ENCODE results near the gene ERCC4. TPM values are rescaled to one million over a fixed set of nuclear protein-coding genes. Genes with fewer than 3 reads are reported as not detected.

Gene ERCC4
- total and polyA plus RNA-seq, 4 donors = 1.5 to 11.2 (median 6.3) TPM

GRCh38 chr16:13961099-13961811 is 41.3 kb downstream of the ERCC4 start:
- Histone ChIP-seq H3K4me1 (ENCODE audit: control insufficient read depth in 5 of 5, insufficient read depth in 5 of 5, low read length in 5 of 5) (peaks cover 0 to 25% (median 5%) of the 10 kb centered on the region in 5 donors), H3K27me3 (ENCODE audit: control insufficient read depth in 3 of 3, insufficient read depth in 3 of 3, low read length in 2 of 3) (no peaks in the 10 kb centered on the region), H3K36me3 (ENCODE audit: control insufficient read depth in 4 of 4, insufficient read depth in 4 of 4, low read length in 4 of 4) (no peaks in the 10 kb centered on the region), H3K27ac (ENCODE audit: low read depth in 1 of 2, low read length in 1 of 2) (no peak overlapping the region), H3K9ac (ENCODE audit: insufficient read depth in 1 of 2, low read length in 2 of 2) (no peak overlapping the region), H3K9me3 (ENCODE audit: control insufficient read depth in 4 of 4, insufficient read depth in 3 of 4, low read length in 3 of 4) (no peaks in the 10 kb centered on the region), H3K4me3 (no peak overlapping the region)
- WGBS, 2 donors = 79 to 86% methylated on average over 8 of the region's 8 CpGs
- TF ChIP-seq CTCF (IDR thresholded peaks at IDR 0.05; ENCODE audit: control extremely low read depth, extremely low read depth) = no peak
- no peak for ATAC-seq (ENCODE audit: insufficient read depth, low FRiP score)
- DNase-seq = peak in 2 of 3 donors; percentile 45 to 49

GRCh38 chr16:13962232-13962631 is 42.3 kb downstream of the ERCC4 start:
- Histone ChIP-seq H3K36me3 (ENCODE audit: control insufficient read depth in 4 of 4, insufficient read depth in 4 of 4, low read length in 4 of 4) (no peaks in the 10 kb centered on the region), H3K4me1 (ENCODE audit: control insufficient read depth in 5 of 5, insufficient read depth in 5 of 5, low read length in 5 of 5) (peaks cover 0 to 17% (median 4%) of the 10 kb centered on the region in 5 donors), H3K9me3 (ENCODE audit: control insufficient read depth in 4 of 4, insufficient read depth in 3 of 4, low read length in 3 of 4) (no peaks in the 10 kb centered on the region), H3K9ac (ENCODE audit: insufficient read depth in 1 of 2, low read length in 2 of 2) (no peak overlapping the region), H3K27ac (ENCODE audit: low read depth in 1 of 2, low read length in 1 of 2) (no peak overlapping the region), H3K4me3 (no peak overlapping the region), H3K27me3 (ENCODE audit: control insufficient read depth in 3 of 3, insufficient read depth in 3 of 3, low read length in 2 of 3) (no peaks in the 10 kb centered on the region)
- TF ChIP-seq CTCF (IDR thresholded peaks at IDR 0.05; ENCODE audit: control extremely low read depth, extremely low read depth) = no peak
- DNase-seq (no peak), ATAC-seq (ENCODE audit: insufficient read depth, low FRiP score) (no peak)
- 82 to 95% methylated on average over 1 of the region's 1 CpG for WGBS, 2 donors

- no peak overlapping the region for H3K4me3 ChIP-seq
- peaks cover 0 to 3% (median 0%) of the 10 kb centered on the region in 4 donors for H3K9me3 ChIP-seq (ENCODE audit: control insufficient read depth in 4 of 4, insufficient read depth in 3 of 4, low read length in 3 of 4)
- no peak overlapping the region for H3K27ac ChIP-seq (ENCODE audit: low read depth in 1 of 2, low read length in 1 of 2)
- no peaks in the 10 kb centered on the region for H3K36me3 ChIP-seq (ENCODE audit: control insufficient read depth in 4 of 4, insufficient read depth in 4 of 4, low read length in 4 of 4)
- H3K9ac ChIP-seq (ENCODE audit: insufficient read depth in 1 of 2, low read length in 2 of 2) = no peak overlapping the region
- WGBS, 2 donors = 76 to 81% methylated on average over 2 of the region's 2 CpGs
- ATAC-seq (ENCODE audit: insufficient read depth, low FRiP score) (no peak), DNase-seq (no peak)
- H3K4me1 ChIP-seq (ENCODE audit: control insufficient read depth in 5 of 5, insufficient read depth in 5 of 5, low read length in 5 of 5) = no peaks in the 10 kb centered on the region
- H3K27me3 ChIP-seq (ENCODE audit: control insufficient read depth in 3 of 3, insufficient read depth in 3 of 3, low read length in 2 of 3) = no peaks in the 10 kb centered on the region
- TF ChIP-seq CTCF (IDR thresholded peaks at IDR 0.05; ENCODE audit: control extremely low read depth, extremely low read depth) = no peak
These were observed 48.9 kb downstream of the ERCC4 start for GRCh38 chr16:13968835-13969234.

Data from lung (tissue), 12 donors.